NCI-H526 (cell line): ENCODE results near the gene BCL7A.
"Not testable (repeated sequence)": the region's sequence is repeated elsewhere in the genome, so short reads cannot be mapped to it uniquely, and the experiment has no call there.

Experiments used
- DNase-seq, 2 experiments: peaks; one replicate each; lab custom pipeline; 2025; lab: John Stamatoyannopoulos, UW

BCL7A gene

GRCh38 chr12:122021822-122022392, at the start of gene BCL7A:
Gene BCL7A (plus strand): TSS chr12:122021884. CDS start chr12:122022092, 208 bp downstream.
- peak; percentile 71 to 84 for DNase-seq

DNA sequence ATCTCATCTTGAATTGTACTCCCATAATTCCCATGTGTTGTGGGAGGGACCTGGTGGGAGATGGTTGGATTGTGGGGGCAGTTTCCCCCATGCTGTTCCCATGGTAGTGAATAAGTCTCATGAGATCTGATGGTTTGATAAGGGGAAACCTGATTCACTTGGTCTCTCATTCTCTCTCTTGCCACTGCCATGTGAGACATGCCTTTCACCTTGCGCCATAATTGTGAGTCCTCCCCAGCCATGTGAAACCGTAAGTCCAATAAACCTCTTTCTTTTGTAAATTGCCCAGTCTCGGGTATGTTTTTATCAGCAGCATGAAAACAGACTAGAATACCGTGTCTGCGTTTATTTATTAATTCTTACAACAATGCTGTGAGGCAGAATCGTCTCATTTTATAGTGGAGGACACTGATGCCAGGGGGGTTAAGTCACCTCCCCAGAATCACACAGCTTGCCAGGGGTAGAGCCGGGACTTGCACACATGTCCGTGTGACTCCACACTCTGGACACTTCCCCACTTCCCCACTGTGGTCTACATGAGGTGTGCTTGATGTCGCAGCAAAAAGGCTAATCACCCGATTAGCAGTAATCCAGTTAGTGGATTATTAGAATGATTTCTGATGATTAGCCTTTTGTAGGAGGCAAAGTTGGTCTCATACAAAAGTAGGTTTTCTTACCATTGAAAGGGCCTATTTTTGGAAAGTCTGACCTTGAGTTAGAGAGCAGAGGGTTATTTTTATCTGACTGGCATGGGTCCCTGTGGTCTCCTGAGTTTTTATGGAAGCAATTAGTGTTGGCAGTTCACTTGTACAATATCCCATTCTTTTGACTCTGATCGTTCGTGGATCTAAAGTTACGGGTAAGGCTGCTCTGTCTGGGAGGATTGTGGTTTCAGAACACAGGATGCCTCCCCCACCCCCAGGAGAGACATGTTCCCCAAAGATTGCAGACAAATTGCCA, 47.4 kb upstream of the BCL7A start:
- no peak for DNase-seq

DNA sequence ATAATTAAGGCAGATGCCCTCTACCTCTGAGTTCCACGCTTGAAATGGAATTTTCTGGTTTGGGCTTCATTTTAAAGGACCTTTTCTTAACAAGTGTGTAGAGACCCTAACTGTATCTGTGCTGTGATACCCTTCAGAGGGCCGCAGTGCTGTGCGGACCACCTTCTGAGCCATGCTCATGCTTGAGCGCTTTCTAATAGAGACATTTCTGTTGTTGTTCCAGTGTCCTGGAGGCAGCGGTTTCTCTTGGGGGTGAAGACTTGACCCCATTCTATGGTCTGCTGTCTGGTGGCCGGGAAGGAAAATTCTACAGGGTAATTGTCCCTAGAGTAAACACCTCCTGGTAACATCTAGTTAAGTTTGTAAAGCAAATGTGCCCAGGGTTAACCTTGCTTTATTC, 46.7 kb upstream of the BCL7A start:
- no peak for DNase-seq

- no peak for DNase-seq
Observed at GRCh38 chr12:121976950-121977349, 44.7 kb upstream of the BCL7A start.

GRCh38 chr12:121980191-121980891, 41.3 kb upstream of the BCL7A start:
- DNase-seq: no peak

DNA sequence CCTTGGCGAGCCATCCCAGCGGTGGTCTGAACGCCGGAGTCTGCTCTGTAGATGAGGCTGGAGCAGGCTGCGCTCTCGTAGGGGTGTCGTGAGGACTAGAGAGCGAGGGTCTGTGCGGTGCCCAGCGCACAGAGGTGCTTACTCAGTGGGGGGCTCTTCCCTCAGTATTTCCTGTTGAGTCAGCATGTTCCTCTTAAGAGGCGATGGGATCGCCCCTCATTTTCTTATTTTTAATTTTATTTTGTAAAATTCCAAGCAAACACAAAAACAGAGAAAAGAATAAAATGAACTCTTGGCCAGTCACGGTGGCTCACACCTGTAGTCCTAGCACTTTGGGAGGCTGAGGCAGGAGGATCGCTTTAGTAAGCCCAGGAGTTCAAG, 40.8 kb upstream of the BCL7A start:
- no peak for DNase-seq

GRCh38 chr12:121981456-121981855, 40.2 kb upstream of the BCL7A start:
- DNase-seq: no peak

GRCh38 chr12:121982950-121983349, 38.7 kb upstream of the BCL7A start:
- no peak for DNase-seq

DNA sequence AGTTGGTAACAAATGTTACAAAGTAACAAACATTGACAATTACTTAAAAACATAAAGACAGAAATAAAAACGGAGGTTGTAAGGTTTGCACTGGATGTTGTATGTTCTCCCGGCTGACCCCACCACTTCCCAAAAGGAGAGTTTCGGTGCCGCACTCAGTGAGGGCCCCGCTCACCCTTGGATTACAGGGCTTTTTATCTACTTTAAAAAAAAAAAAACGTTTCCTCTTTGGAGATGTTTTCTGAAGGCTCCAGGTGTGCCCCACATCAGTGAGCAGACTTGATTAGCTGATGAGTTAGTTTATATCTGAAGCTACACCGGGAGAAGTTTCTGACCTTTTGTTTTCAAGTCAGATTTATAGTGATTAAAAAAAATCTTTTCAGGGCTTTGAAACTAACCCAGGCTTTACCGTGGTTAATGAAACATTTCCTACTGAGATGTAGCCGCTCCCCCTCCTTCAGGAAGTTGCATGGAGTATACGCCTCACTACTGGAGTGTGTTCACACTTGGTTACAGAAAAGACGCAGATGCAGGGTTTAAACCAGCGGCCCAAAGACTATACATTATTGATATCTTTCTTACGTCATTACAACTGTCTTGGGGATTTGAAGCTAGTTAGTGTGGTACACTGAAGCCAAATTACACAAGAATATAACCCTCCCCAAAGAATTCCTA, 38.0 kb upstream of the BCL7A start:
- no peak for DNase-seq

DNA sequence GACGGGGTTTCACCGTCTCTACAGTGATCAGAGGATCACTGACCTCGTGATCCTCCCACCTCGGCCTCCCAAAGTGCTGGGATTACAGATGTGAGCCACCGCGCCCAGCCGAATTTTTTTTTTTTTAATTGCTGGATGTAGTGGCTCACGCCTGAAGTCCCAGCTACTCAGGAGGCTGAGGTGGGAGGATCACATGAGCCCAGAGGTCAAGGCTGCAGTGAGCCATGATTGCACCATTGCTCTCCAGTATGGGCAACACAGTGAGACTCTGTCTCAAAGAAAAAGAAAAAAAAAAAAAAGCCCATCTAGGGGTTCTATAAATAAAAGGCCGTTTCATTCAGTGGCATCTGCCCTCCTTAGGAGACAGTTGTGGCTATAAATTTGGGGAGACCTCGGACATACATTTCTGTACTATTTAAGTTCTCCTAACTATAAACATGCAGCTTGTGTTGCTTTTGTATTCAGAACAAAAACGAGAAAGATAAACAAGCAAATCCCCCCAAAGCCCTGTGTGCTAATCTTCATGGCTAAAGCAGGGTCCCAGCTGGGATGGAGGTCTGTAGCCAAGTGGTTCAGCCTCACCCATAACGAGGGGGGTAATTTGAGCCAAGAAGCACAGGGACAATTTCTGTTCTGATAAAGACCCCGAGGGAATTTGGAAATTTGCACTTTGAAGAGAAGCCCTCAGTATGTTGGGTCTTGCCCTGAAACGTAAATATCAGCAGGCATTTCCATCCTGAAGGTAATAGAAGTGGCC, 35.0 kb upstream of the BCL7A start:
- no peak for DNase-seq

GRCh38 chr12:121988519-121988918, 33.2 kb upstream of the BCL7A start:
- not testable (repeated sequence) for DNase-seq

DNA sequence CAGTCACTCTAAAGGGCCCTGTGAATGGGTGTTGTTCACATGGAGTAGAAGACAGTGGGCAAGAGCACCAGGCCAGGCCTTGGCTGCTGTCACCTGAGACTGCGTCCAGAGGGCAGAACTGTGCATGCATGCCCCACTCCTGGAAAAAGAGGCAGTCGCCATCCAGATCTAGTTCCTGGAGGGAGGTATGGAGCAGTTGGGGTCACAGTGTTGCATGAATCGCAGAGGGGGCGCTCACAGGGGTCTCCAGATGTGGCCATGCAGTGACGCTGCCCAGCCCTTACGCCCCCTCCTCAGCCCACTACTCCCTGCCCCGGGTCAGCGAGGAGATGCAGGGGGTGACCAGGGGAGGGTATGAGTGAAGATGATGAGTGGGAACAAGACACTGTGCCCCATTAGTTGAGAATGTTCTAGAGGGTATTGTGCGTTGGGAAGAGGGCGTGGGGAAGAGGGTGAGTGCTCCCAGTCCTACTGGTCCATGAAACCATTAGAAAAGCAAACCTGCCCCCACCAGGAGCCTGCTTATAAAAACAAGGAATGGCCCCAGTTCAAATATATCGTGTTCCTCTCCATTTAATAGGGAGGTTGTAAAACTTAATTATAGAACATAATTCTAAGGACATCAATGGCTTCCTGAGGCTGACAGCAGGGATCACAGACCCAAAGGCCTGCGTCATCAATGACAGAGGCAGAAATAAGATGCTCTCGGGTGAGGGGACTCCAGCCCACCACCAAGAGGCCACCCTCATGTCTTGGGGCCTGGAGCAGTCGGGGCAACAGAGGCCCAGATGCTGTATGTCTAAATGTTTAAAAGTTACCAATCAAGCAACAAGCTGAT, 32.2 kb upstream of the BCL7A start:
- no peak for DNase-seq

GRCh38 chr12:121990114-121990647, 31.5 kb upstream of the BCL7A start:
- DNase-seq: no peak

DNA sequence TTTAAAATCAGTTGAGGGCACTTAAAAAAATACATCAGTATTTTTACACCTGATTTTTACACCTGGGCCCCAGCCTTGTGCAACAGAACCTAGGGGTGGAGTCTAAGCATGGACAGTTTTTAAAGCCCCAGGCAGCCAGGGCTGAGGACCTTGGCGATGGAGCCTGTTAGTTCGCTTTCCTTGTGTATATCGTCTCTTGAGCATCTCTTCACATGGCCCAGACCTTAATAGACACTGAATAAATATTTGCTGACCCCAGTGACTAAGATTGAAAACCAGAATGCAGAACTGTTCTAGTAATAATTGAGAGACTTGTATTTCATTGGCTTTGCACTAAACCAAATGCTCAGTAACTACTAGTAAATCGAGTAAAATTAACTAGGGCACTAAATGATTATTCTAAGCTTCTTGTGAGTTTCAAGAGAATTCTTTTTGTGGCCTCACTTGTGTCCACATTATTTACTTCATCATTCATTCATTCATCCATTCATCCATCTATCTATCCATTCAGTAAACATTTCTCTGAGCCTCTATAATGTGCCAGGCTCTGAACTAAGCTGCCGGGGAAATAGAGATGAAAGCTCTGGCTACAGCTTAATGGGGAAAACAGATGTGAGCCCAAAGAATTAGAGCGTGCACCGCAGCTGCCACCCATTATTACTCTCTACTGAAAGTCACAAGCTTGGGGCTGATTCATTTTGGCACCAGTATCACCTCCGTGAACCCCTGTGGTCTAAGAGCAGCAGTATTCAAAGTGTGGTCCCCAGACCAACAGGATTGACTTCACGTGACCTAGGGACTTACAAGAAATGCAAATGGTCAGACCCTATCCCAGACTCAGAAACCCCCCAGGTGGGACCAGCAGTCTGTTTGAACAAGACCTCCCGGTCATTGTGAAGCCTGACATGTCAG, 30.7 kb upstream of the BCL7A start:
- DNase-seq: no peak

DNA sequence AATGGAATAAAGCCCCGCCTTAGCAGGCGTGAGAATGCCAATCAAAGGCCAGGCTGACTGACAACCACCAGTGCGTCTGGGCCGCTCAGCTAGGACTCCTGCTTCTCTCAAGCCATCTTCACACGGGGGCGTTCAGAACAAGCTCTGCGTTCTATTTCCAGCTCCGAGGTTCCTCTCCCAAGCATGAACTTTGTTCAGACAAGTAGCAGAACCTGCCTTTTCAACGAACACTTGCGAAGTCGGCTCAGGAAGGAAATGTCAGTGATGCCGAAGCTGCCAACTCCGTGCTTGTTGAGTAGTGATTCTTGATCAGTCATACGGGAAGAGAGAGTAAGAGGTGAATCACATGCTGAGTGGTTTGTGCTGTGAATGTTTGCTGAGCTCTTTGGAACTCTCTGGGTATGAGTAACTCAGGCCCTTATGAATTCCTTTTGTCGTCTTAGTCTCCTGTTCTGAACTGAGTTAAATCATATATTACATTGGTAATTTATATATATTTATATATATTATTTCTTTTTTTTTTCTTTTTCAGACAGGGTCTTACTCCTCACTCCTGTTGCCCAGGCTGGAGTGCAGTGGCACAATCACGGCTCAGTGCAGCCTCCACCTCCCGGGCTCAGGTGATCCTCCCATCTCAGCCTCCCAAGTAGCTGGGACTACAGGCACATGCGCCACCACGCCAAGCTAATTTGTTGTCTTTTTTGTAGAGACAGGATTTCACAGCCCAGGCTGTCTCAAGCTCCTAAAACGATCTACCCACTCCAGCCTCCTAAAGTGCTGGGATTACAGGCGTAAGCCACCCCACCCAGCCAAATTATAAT, 29.4 kb upstream of the BCL7A start:
- DNase-seq: no peak

DNA sequence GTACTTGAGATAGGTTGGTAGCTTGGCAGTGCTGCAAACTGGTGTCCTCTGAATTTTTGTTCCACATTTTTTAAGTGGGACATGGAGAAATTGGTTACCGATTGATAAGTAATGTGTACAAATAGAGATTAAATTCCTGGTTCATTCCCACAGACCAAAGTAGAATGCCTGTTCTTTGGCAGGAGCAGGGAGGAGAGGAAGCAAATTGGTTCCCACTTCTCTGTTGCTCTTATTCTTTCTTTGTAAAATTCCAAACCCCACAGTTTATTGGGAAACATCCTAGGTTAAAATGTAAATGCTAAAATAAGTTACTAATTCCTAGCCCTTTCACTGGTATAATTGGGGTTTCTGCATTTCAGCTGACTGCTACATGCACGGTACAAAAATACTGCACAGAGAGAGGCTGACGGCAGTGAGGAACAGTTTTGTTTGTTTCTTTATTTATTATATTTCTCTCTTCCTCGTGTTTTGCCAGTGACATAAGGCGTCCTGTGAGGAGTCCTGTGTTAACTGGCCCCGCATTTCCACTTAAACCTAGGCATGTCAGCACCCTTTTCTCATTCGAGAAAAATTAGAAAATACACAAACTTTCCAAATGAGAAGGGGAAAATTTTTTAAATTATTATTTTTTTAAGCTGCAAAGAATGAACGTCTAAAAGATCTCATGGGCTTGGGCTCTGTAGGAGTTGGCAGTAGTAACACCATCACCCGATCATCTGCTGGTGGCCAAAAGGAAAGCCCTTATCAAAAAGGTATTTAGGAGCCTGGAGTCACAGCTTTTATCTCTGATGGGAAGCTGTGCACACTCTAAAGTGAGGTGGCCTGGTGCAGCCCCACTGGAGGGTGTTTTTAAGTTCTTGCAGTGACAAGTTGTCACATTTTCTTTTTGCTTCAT, 25.4 kb upstream of the BCL7A start:
- DNase-seq: no peak

GRCh38 chr12:121996945-121997612, 24.6 kb upstream of the BCL7A start:
- DNase-seq: no peak
